HepG2 (cell line): Measurements from ENCODE around the gene TSTD2. TPM values are rescaled to one million over a fixed set of nuclear protein-coding genes. Genes with fewer than 3 reads are reported as not detected.

Experiments
- ATAC-seq: fragments of 200-7000 bp; cut with Tn5 transposase; 3 replicates; pipeline ENCODE4 v1.9.1; 2020; ENCODE audit warnings: mild to moderate bottlenecking, moderate library complexity
- BruUV-seq: library from RNA; stranded (reverse); fragments of 400-500 nt; replicated peaks from 2 replicates; lab custom pipeline; 2021; lab: Mats Ljungman, UMichigan
- CTCF ChIA-PET: fragments of 300-600 bp; formaldehyde crosslinking; extraction: SDS; loops from one replicate; lab custom pipeline; 2021; ENCODE audit warnings: low total read pairs, inconsistent platforms, low intra/inter-chr PET ratio; lab: Yijun Ruan, JAX
- POLR2A ChIA-PET: fragments of 350-600 bp; sonication (Branson Sonifier 250); formaldehyde crosslinking; loops from one replicate; lab custom pipeline; 2020; ENCODE audit warnings: antibody characterized with exemption, inconsistent platforms; lab: Yijun Ruan, JAX
- DNase-seq: peaks from one replicate; pipeline ENCODE4 v3.0.0-alpha.2; 2015; ENCODE audit warnings: low spot score
- FAIRE-seq: peaks from 3 replicates; lab custom pipeline; 2011; peaks lifted over from hg19 to GRCh38; lab: Jason Lieb, UNC
- H2AFZ ChIP-seq: one replicate; pipeline ENCODE4 v1.6.1; 2011; ENCODE audit warnings: low read length, inconsistent platforms
- H3K27ac ChIP-seq: fragments of 300-600 bp; 3 replicates; pipeline ENCODE4 v1.8.0; 2011; ENCODE audit warnings: mixed run types, mild to moderate bottlenecking, mixed read lengths, low read length, inconsistent platforms; ENCODE audit not compliant: insufficient read depth; ENCODE audit errors: extremely low read length
- H3K27me3 ChIP-seq, 2 experiments: fragments of 200-600 bp in 1 of 2; 2 replicates in 1 of 2; 3 replicates in 1 of 2; pipeline versions ENCODE4 v1.6.0 to v1.8.0; 2011; ENCODE audit warnings: low read length in 2 of 2, mild to moderate bottlenecking in 2 of 2, moderate library complexity in 2 of 2, inconsistent platforms in 1 of 2; ENCODE audit not compliant: insufficient read depth in 2 of 2, control insufficient read depth in 1 of 2
- H3K36me3 ChIP-seq, 2 experiments: fragments of 200-600 bp in 1 of 2; replicated peaks in 1 of 2; 2 replicates in 1 of 2; 3 replicates in 1 of 2; pipeline versions ENCODE4 v1.5.1 to v1.8.0; 2011; ENCODE audit warnings: low read length in 2 of 2, inconsistent platforms in 1 of 2; ENCODE audit not compliant: insufficient read depth in 2 of 2, control insufficient read depth in 1 of 2
- H3K4me1 ChIP-seq: 2 replicates; pipeline ENCODE4 v1.5.1; 2012; ENCODE audit warnings: low read length, inconsistent platforms; ENCODE audit not compliant: insufficient read depth
- H3K4me2 ChIP-seq: 2 replicates; pipeline ENCODE4 v1.6.0; 2011; ENCODE audit warnings: low read depth, low read length, inconsistent platforms
- H3K4me3 ChIP-seq, 3 experiments: fragments of 200-600 bp in 1 of 3; sonication (generic), shearing (Covaris generic) in 1 of 3; replicated peaks in 1 of 3; 2 replicates each; pipeline ENCODE4 v1.5.1; 2011 to 2016; ENCODE audit warnings: low read length in 3 of 3, inconsistent platforms in 2 of 3, low read depth in 2 of 3, mild to moderate bottlenecking in 2 of 3, control low read depth in 1 of 3, mixed read lengths in 1 of 3; ENCODE audit not compliant: insufficient read depth in 1 of 3
- H3K79me2 ChIP-seq: one replicate; pipeline ENCODE4 v1.6.1; 2011; ENCODE audit warnings: low read length, inconsistent platforms; ENCODE audit not compliant: insufficient read depth
- H3K9ac ChIP-seq: 2 replicates; pipeline ENCODE4 v1.6.0; 2011; ENCODE audit warnings: mild to moderate bottlenecking, low read depth, low read length, inconsistent platforms; ENCODE audit not compliant: insufficient read depth
- H3K9me3 ChIP-seq: 2 replicates; pipeline ENCODE4 v1.5.1; 2012; ENCODE audit warnings: mild to moderate bottlenecking, low read length
- H4K20me1 ChIP-seq: 2 replicates; pipeline ENCODE4 v1.6.0; 2011; ENCODE audit warnings: inconsistent platforms, mild to moderate bottlenecking, low read length, moderate library complexity; ENCODE audit not compliant: insufficient read depth
- CENPT ChIP-seq: sonication (generic); formaldehyde crosslinking; IDR thresholded peaks from 2 replicates; pipeline ENCODE4 v1.8.0; 2022; ENCODE audit warnings: low read depth, mild to moderate bottlenecking, moderate library complexity, missing genetic modification reagents
- FOXA3 ChIP-seq: IDR thresholded peaks from 2 replicates; pipeline ENCODE4 v1.6.1; 2016; ENCODE audit warnings: missing genetic modification reagents, missing compliant biosample characterization
- GLMP ChIP-seq: sonication (generic); formaldehyde crosslinking; IDR thresholded peaks from 2 replicates; pipeline ENCODE4 v1.9.0; 2021; ENCODE audit warnings: missing genetic modification reagents, mild to moderate bottlenecking, borderline replicate concordance
- HDAC6 ChIP-seq: fragments of 200-600 bp; sonication (generic); IDR thresholded peaks from 2 replicates; pipeline ENCODE4 v1.7.0; 2017; ENCODE audit warnings: mild to moderate bottlenecking, antibody characterized with exemption, low read length, low read depth
- KAT8 ChIP-seq: IDR thresholded peaks from 2 replicates; pipeline ENCODE4 v1.6.1; 2016; ENCODE audit warnings: missing genetic modification reagents, missing compliant biosample characterization
- LBX2 ChIP-seq: sonication (generic); formaldehyde crosslinking; IDR thresholded peaks from 2 replicates; pipeline ENCODE4 v1.5.0; 2020; ENCODE audit warnings: missing genetic modification reagents, mild to moderate bottlenecking, borderline replicate concordance
- NFE2 ChIP-seq: sonication (generic); formaldehyde crosslinking; IDR thresholded peaks from 2 replicates; pipeline ENCODE4 v1.4.0; 2020; ENCODE audit warnings: missing genetic modification reagents
- POLR2G ChIP-seq: fragments of 200-400 bp; formaldehyde crosslinking; IDR thresholded peaks from 2 replicates; pipeline ENCODE4 v1.6.1; 2018; ENCODE audit warnings: mild to moderate bottlenecking, low read depth, low read length, moderate library complexity
- SETDB1 ChIP-seq: sonication (generic); formaldehyde crosslinking; IDR thresholded peaks from 2 replicates; pipeline ENCODE4 v1.5.1; 2020; ENCODE audit warnings: missing genetic modification reagents, mild to moderate bottlenecking, borderline replicate concordance
- THAP11 ChIP-seq: IDR thresholded peaks from 2 replicates; pipeline ENCODE4 v1.6.1; 2016; ENCODE audit warnings: missing biosample characterization, missing genetic modification reagents
- ZNF430 ChIP-seq: sonication (generic); formaldehyde crosslinking; IDR thresholded peaks from 2 replicates; pipeline ENCODE4 v1.9.0; 2021; ENCODE audit warnings: mild to moderate bottlenecking, missing genetic modification reagents
- WGBS: methylation state at CpG from one replicate; pipeline ENCODE4 v1.1.6; 2017; ENCODE audit warnings: low lambda C conversion rate; 5-methylcytosine and 5-hydroxymethylcytosine counted together
- in situ Hi-C: cut with HindIII; loops from 2 replicates; pipeline ENCODE4 v1.10.0; 2017; ENCODE audit warnings: low pct_unique_long_range_greater_than_20kb; ENCODE audit not compliant: extremely low pct_ligation_motif_present
- intact Hi-C: fragments of 100-400 bp; cut with micrococcal nuclease; formaldehyde crosslinking; loops from one replicate; pipeline ENCODE4 v1.10.0; 2022; ENCODE audit not compliant: unreplicated experiment
- polyA plus RNA-seq, 8 experiments: library from polyadenylated mRNA; depleted of rRNA in 3 of 8; stranded (reverse) in 7 of 8; unstranded in 1 of 8; fragments of >200 nt; fragmentation: Illumina TruSeq in 4 of 8; extraction: Trizol in 4 of 8; gene quantifications; 2 replicates each; pipeline versions ENCODE4 v1.2.1 to v1.2.3, GENCODE V29; 2011 to 2016; ENCODE audit warnings: low read depth in 4 of 8, missing spikeins in 1 of 8, mixed read lengths in 1 of 8; ENCODE audit not compliant: insufficient read depth in 1 of 8
- total RNA-seq, 5 experiments: library from RNA; depleted of rRNA; stranded (reverse); fragments of >200 nt; fragmentation: Illumina TruSeq; extraction: Trizol; gene quantifications; 2 replicates each; pipeline ENCODE4 v1.2.3, GENCODE V29; 2016; ENCODE audit warnings: low read depth in 1 of 5
- TF ChIP-seq, protein P1 (sequence below): sonication (generic); formaldehyde crosslinking; IDR thresholded peaks from 2 replicates; pipeline ENCODE4 v1.5.0; 2020; ENCODE audit warnings: missing genetic modification reagents
- TF ChIP-seq, protein P2 (sequence below): sonication (generic); formaldehyde crosslinking; IDR thresholded peaks from 2 replicates; pipeline ENCODE4 v1.5.0; 2020; ENCODE audit warnings: missing genetic modification reagents

Gene TSTD2
- total and polyA plus RNA-seq, 2 of the 13 experiments (the other 11 are each of a cell fraction or from before 2014, with no cell fraction given) = 16.0 to 23.1 TPM

- TF ChIP-seq POLR2G (no peak), ZNF430 (no peak), LBX2 (no peak), THAP11 (CRISPR knock-in tag) (no peak)
- TF ChIP-seq, protein P1, sequence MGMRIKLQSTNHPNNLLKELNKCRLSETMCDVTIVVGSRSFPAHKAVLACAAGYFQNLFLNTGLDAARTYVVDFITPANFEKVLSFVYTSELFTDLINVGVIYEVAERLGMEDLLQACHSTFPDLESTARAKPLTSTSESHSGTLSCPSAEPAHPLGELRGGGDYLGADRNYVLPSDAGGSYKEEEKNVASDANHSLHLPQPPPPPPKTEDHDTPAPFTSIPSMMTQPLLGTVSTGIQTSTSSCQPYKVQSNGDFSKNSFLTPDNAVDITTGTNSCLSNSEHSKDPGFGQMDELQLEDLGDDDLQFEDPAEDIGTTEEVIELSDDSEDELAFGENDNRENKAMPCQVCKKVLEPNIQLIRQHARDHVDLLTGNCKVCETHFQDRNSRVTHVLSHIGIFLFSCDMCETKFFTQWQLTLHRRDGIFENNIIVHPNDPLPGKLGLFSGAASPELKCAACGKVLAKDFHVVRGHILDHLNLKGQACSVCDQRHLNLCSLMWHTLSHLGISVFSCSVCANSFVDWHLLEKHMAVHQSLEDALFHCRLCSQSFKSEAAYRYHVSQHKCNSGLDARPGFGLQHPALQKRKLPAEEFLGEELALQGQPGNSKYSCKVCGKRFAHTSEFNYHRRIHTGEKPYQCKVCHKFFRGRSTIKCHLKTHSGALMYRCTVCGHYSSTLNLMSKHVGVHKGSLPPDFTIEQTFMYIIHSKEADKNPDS = no peak
Measured at GRCh38 chr9:97675655-97676054, 42.5 kb upstream of the TSTD2 start (continued).

DNA sequence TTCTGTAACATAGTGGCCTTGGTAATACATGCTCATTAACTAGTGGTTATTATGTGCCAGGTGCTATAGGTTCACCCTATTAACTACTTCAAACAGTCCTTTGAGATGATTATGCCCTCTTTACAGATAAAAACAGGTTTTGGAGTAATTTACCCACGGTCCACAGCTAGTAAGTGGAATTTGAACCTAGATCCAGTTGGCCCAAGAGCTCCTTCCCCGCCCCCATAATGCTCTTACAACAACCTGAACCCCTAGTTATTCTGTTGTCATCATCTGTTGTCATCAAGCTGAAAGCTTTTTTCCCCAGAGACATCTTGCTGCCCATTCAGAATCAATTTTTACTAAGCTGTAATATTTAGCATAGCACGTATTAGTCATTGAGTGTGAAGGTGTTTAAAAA is 40.8 kb upstream of the TSTD2 start:
- H3K9ac ChIP-seq = no peak overlapping the region
- H3K36me3 ChIP-seq = peaks cover 17 to 71% of the 10 kb centered on the region in 2 experiments
- H3K9me3 ChIP-seq = no peaks in the 10 kb centered on the region
- no TSS peak for BruUV-seq
- H4K20me1 ChIP-seq = no peaks in the 10 kb centered on the region
- DNase-seq = no peak
- H3K27me3 ChIP-seq = no peaks in the 10 kb centered on the region
- WGBS = 95% methylated on average over 3 of the region's 3 CpGs
- TF ChIP-seq FOXA3 (CRISPR knock-in tag) (no peak), NFE2 (CRISPR knock-in tag) (no peak), HDAC6 (no peak), SETDB1 (CRISPR knock-in tag) (no peak), CENPT (no peak), KAT8 (no peak), GLMP (CRISPR knock-in tag) (no peak)
- TF ChIP-seq, protein P2, sequence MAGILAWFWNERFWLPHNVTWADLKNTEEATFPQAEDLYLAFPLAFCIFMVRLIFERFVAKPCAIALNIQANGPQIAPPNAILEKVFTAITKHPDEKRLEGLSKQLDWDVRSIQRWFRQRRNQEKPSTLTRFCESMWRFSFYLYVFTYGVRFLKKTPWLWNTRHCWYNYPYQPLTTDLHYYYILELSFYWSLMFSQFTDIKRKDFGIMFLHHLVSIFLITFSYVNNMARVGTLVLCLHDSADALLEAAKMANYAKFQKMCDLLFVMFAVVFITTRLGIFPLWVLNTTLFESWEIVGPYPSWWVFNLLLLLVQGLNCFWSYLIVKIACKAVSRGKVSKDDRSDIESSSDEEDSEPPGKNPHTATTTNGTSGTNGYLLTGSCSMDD = no peak
- TF ChIP-seq, all 625 proteins: peak for 0
- H3K27ac ChIP-seq = no peak overlapping the region
- H3K4me1 ChIP-seq = peaks cover 8% of the 10 kb centered on the region
- FAIRE-seq (no peak), ATAC-seq (no peak)
- CTCF ChIA-PET = no interaction called here
- H2AFZ ChIP-seq = no peak overlapping the region
- intact Hi-C loops (no loop called here), in situ Hi-C loops (no loop called here)
- no peak overlapping the region for H3K4me3 ChIP-seq
- POLR2A ChIA-PET = no interaction called here
- H3K4me2 ChIP-seq = no peak overlapping the region
- H3K79me2 ChIP-seq = no peaks in the 10 kb centered on the region
